Glutamatergic neuron (in vitro differentiated cells): ENCODE results near the gene SLC25A34. TPM values are rescaled to one million over a fixed set of nuclear protein-coding genes. Genes with fewer than 3 reads are reported as not detected.

Experiments used
- DNase-seq: peaks from one replicate; pipeline ENCODE4 v3.0.0; 2022
- H3K27ac Mint-ChIP-seq: one replicate; pipeline ENCODE4 v1.8.0; 2020; ENCODE audit warnings: mild to moderate bottlenecking, mixed read lengths, inconsistent platforms; ENCODE audit not compliant: unreplicated experiment
- H3K27me3 Mint-ChIP-seq: one replicate; pipeline ENCODE4 v1.8.0; 2020; ENCODE audit warnings: mild to moderate bottlenecking, moderate library complexity, mixed read lengths, inconsistent platforms; ENCODE audit not compliant: unreplicated experiment
- H3K36me3 Mint-ChIP-seq: one replicate; pipeline ENCODE4 v1.8.0; 2020; ENCODE audit warnings: mild to moderate bottlenecking, mixed read lengths, inconsistent platforms; ENCODE audit not compliant: unreplicated experiment
- H3K4me1 Mint-ChIP-seq: one replicate; pipeline ENCODE4 v1.8.0; 2020; ENCODE audit warnings: mild to moderate bottlenecking, low read depth, mixed read lengths, inconsistent platforms; ENCODE audit not compliant: unreplicated experiment
- H3K4me3 Mint-ChIP-seq: one replicate; pipeline ENCODE4 v1.8.0; 2020; ENCODE audit warnings: mild to moderate bottlenecking, mixed read lengths, inconsistent platforms; ENCODE audit not compliant: unreplicated experiment
- H3K9me3 Mint-ChIP-seq: one replicate; pipeline ENCODE4 v1.8.0; 2020; ENCODE audit warnings: mild to moderate bottlenecking, moderate library complexity, mixed read lengths, inconsistent platforms; ENCODE audit not compliant: unreplicated experiment
- total RNA-seq: library from RNA; stranded (reverse); fragmentation: NEBNext Ultra II Directional; extraction: Animal tissue kit (Norgen Biotek cat#: 25700); gene quantifications from one replicate; pipeline ENCODE4 v1.2.1, GENCODE V29; 2021; ENCODE audit not compliant: unreplicated experiment
- TF ChIP-seq, protein P1 (sequence below): fragments of 200-600 bp; sonication (generic); IDR thresholded peaks from one replicate; pipeline ENCODE4 v1.5.0; 2021; ENCODE audit not compliant: partially characterized antibody, unreplicated experiment

Gene SLC25A34
- total RNA-seq, 1 donor from 2014 or later, result 4.1 TPM

GRCh38 chr1:15755646-15756040 is 19.6 kb downstream of the SLC25A34 start:
- TF ChIP-seq, protein P1, sequence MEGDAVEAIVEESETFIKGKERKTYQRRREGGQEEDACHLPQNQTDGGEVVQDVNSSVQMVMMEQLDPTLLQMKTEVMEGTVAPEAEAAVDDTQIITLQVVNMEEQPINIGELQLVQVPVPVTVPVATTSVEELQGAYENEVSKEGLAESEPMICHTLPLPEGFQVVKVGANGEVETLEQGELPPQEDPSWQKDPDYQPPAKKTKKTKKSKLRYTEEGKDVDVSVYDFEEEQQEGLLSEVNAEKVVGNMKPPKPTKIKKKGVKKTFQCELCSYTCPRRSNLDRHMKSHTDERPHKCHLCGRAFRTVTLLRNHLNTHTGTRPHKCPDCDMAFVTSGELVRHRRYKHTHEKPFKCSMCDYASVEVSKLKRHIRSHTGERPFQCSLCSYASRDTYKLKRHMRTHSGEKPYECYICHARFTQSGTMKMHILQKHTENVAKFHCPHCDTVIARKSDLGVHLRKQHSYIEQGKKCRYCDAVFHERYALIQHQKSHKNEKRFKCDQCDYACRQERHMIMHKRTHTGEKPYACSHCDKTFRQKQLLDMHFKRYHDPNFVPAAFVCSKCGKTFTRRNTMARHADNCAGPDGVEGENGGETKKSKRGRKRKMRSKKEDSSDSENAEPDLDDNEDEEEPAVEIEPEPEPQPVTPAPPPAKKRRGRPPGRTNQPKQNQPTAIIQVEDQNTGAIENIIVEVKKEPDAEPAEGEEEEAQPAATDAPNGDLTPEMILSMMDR, result no peak
- Mint-ChIP-seq H3K4me1 (peaks cover 10% of the 10 kb centered on the region), H3K4me3 (no peak overlapping the region), H3K27me3 (peaks cover 8% of the 10 kb centered on the region), H3K27ac (no peak overlapping the region), H3K36me3 (no peaks in the 10 kb centered on the region), H3K9me3 (no peaks in the 10 kb centered on the region)
- DNase-seq, result no peak

DNA sequence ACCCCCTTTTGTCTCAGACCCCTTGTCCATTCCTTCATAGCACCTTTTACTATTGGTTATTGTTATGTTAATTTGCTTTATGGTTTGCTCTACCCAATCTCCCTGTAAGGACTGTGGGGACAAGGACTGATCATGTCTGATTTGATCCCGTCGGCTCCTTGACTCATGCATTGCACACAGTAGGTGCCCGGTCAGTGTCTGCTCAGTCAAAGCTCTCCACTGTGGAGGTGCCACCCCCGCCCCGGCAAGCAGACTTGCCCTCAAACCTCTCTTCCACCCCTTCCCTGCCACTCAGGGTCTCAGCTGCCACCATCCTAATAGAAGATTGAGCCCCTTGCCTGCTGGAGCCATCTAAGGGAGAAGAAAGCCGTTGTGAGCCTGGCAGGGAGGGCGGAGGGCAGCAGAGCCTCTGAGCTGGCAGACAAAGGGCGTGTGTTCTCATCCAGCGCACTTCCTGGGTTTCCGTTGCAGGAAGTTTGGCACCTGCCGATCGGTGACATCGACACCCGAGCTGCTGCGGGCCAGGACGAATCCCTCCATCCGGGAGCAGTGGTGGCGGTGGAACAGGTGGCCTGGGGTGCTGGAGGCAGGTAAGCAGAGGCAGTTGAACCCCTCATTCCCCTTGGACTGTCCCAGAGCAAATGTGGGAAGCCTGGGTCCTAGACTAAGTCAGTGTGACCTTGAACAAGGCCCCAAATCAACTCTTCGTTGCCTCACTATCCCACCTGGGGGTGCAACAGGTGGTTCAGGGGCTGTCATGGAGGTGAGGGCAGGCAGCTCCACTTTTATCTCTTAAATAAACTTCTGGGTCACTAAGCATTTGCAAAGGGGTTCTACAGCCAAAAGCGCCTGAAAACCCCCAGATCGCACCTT is 20.3 kb downstream of the SLC25A34 start:
- no peak for DNase-seq
- Mint-ChIP-seq H3K9me3 (no peaks in the 10 kb centered on the region), H3K4me3 (no peak overlapping the region), H3K27me3 (peaks cover 8% of the 10 kb centered on the region), H3K36me3 (no peaks in the 10 kb centered on the region), H3K4me1 (peaks cover 12% of the 10 kb centered on the region), H3K27ac (no peak overlapping the region)
- TF ChIP-seq, protein P1, result no peak

DNA sequence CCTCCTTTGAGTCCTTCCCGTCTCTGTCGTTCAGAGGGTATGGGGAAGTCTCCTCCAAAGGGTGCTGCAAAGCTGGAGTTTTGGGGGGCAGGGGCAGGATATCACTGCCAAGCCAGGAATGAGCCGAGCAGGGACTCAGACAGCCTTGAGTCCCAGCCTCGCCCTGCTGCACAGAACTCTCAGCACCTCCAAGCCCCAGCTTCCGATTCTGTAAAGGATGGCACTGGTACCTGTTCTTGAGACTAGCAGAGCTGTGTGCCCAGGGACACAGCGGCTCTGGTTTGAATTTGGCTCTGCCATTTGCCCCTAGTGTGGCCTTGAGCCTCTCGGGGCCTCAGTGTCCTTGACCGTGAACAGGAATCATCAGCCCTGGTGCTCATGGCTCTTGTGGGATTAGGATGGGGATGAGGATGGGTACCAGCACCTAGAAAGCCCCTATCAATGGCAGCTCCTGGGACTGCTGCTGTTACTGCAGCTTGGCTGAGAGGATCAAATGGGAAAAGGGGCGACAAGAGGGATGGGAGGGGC is 21.0 kb downstream of the SLC25A34 start:
- no peak overlapping the region for H3K27ac Mint-ChIP-seq
- H3K4me3 Mint-ChIP-seq, result peak overlapping the region; percentile 61
- H3K4me1 Mint-ChIP-seq, result peaks cover 12% of the 10 kb centered on the region

GRCh38 chr1:15757575-15758342 is 21.7 kb downstream of the SLC25A34 start:
- Mint-ChIP-seq H3K9me3 (peaks cover 5% of the 10 kb centered on the region), H3K36me3 (no peaks in the 10 kb centered on the region), H3K27me3 (peaks cover 8% of the 10 kb centered on the region), H3K4me1 (peaks cover 16% of the 10 kb centered on the region), H3K4me3 (peak overlapping the region; percentile 78), H3K27ac (peak overlapping the region; percentile 52)
- TF ChIP-seq, protein P1, result no peak
- peak; percentile 60 for DNase-seq

More for the DNA sequence above, 21.0 kb downstream of the SLC25A34 start:
- no peak for DNase-seq
- Mint-ChIP-seq H3K9me3 (peaks cover 2% of the 10 kb centered on the region), H3K27me3 (peaks cover 6% of the 10 kb centered on the region), H3K36me3 (no peaks in the 10 kb centered on the region)
- TF ChIP-seq, protein P1, result no peak
